Naive B cell (primary cell): ENCODE results near the gene BIN1. TPM values are rescaled to one million over a fixed set of nuclear protein-coding genes. Genes with fewer than 3 reads are reported as not detected.
"Not testable (repeated sequence)": the region's sequence is repeated elsewhere in the genome, so short reads cannot be mapped to it uniquely, and the experiment has no call there.

Source experiments
- ATAC-seq, 2 donors: fragments of 150-1000 bp; cut with Tn5 transposase; 2 replicates each; pipeline ENCODE4 v1.10.0; 2021; ENCODE audit warnings: low read depth in 2 of 2, mild to moderate bottlenecking in 2 of 2, moderate library complexity in 2 of 2
- DNase-seq: peaks from one replicate; pipeline ENCODE4 v3.0.0; 2022
- H3K27ac Mint-ChIP-seq, 6 donors: one replicate each; pipeline ENCODE4 v1.8.0; 2020 to 2022; ENCODE audit warnings: mild to moderate bottlenecking in 6 of 6, mixed read lengths in 6 of 6, moderate library complexity in 5 of 6, inconsistent platforms in 2 of 6
- H3K27me3 Mint-ChIP-seq, 3 donors: one replicate each; pipeline ENCODE4 v1.8.0; 2021 to 2022; ENCODE audit warnings: mixed read lengths in 3 of 3, mild to moderate bottlenecking in 1 of 3
- H3K36me3 Mint-ChIP-seq, 2 donors: one replicate each; pipeline ENCODE4 v1.8.0; 2020 to 2022; ENCODE audit warnings: mixed read lengths in 2 of 2, inconsistent platforms in 1 of 2, mild to moderate bottlenecking in 1 of 2
- H3K4me1 Mint-ChIP-seq, 3 donors: one replicate each; pipeline ENCODE4 v1.8.0; 2020 to 2022; ENCODE audit warnings: mixed read lengths in 3 of 3, inconsistent platforms in 1 of 3, mild to moderate bottlenecking in 1 of 3, moderate library complexity in 1 of 3
- H3K4me3 Mint-ChIP-seq, 8 donors: one replicate each; pipeline ENCODE4 v1.8.0; 2020 to 2022; ENCODE audit warnings: mild to moderate bottlenecking in 8 of 8, mixed read lengths in 8 of 8, moderate library complexity in 8 of 8, inconsistent platforms in 2 of 8
- H3K9me3 Mint-ChIP-seq, 7 donors: one replicate each; pipeline ENCODE4 v1.8.0; 2020 to 2022; ENCODE audit warnings: mixed read lengths in 7 of 7, mild to moderate bottlenecking in 5 of 7, inconsistent platforms in 2 of 7, moderate library complexity in 1 of 7
- polyA plus RNA-seq, 6 donors: library from polyadenylated mRNA; unstranded; fragments of 300-500 nt; fragmentation: Illumina TruSeq; gene quantifications; one replicate each; pipeline ENCODE4 v1.2.3, GENCODE V29; 2021; ENCODE audit warnings: low read depth in 6 of 6

BIN1 gene
- polyA plus RNA-seq, 6 donors from 2014 or later = 103 to 150 (median 124) TPM

GRCh38 chr2:127124426-127124825, 17.5 kb upstream of the BIN1 start:
- Mint-ChIP-seq H3K27ac (no peak overlapping the region), H3K27me3 (no peaks in the 10 kb centered on the region), H3K36me3 (no peaks in the 10 kb centered on the region), H3K4me1 (peaks cover 15 to 23% (median 15%) of the 10 kb centered on the region in 3 donors), H3K9me3 (peaks cover 0 to 3% (median 0%) of the 10 kb centered on the region in 7 donors), H3K4me3 (no peak overlapping the region)
- DNase-seq = no peak
- no peak for ATAC-seq

GRCh38 chr2:127122361-127123027, 15.5 kb upstream of the BIN1 start:
- H3K27me3 Mint-ChIP-seq = peaks cover 0 to 11% (median 0%) of the 10 kb centered on the region in 3 donors
- H3K9me3 Mint-ChIP-seq = peaks cover 0 to 3% (median 0%) of the 10 kb centered on the region in 7 donors
- peak overlapping the region in 1 of 6 donors; percentile 59 for H3K27ac Mint-ChIP-seq
- H3K4me3 Mint-ChIP-seq = no peak overlapping the region
- DNase-seq (no peak), ATAC-seq (no peak)
- peaks cover 10 to 15% (median 14%) of the 10 kb centered on the region in 3 donors for H3K4me1 Mint-ChIP-seq
- H3K36me3 Mint-ChIP-seq = no peaks in the 10 kb centered on the region

- DNase-seq (no peak), ATAC-seq (no peak)
- Mint-ChIP-seq H3K4me1 (peaks cover 10 to 14% (median 14%) of the 10 kb centered on the region in 3 donors), H3K9me3 (peaks cover 0 to 3% (median 0%) of the 10 kb centered on the region in 7 donors), H3K36me3 (no peaks in the 10 kb centered on the region), H3K27me3 (peaks cover 0 to 14% (median 0%) of the 10 kb centered on the region in 3 donors), H3K4me3 (no peak overlapping the region), H3K27ac (no peak overlapping the region)
Measured at GRCh38 chr2:127121776-127122176, 14.8 kb upstream of the BIN1 start.

GRCh38 chr2:127121353-127121752, 14.4 kb upstream of the BIN1 start:
- peaks cover 0 to 3% (median 0%) of the 10 kb centered on the region in 7 donors for H3K9me3 Mint-ChIP-seq
- ATAC-seq = no peak
- peaks cover 7 to 10% (median 10%) of the 10 kb centered on the region in 3 donors for H3K4me1 Mint-ChIP-seq
- no peaks in the 10 kb centered on the region for H3K36me3 Mint-ChIP-seq
- H3K27ac Mint-ChIP-seq = peak overlapping the region in 1 of 6 donors; percentile 69
- no peak for DNase-seq
- H3K4me3 Mint-ChIP-seq = peak overlapping the region in 1 of 8 donors; percentile 6
- H3K27me3 Mint-ChIP-seq = peaks cover 0 to 14% (median 0%) of the 10 kb centered on the region in 3 donors

- peaks cover 0 to 14% (median 0%) of the 10 kb centered on the region in 3 donors for H3K27me3 Mint-ChIP-seq
- H3K9me3 Mint-ChIP-seq = not testable (repeated sequence)
Measured at GRCh38 chr2:127120408-127120807, 13.5 kb upstream of the BIN1 start.

GRCh38 chr2:127118467-127118866, 11.5 kb upstream of the BIN1 start:
- Mint-ChIP-seq H3K4me3 (no peak overlapping the region), H3K9me3 (no peaks in the 10 kb centered on the region), H3K27ac (no peak overlapping the region), H3K36me3 (no peaks in the 10 kb centered on the region), H3K4me1 (no peaks in the 10 kb centered on the region), H3K27me3 (peaks cover 0 to 25% (median 12%) of the 10 kb centered on the region in 3 donors)
- no peak for DNase-seq
- no peak for ATAC-seq

More at GRCh38 chr2:127120408-127120807, 13.5 kb upstream of the BIN1 start:
- H3K4me3 Mint-ChIP-seq, H3K36me3 Mint-ChIP-seq, H3K4me1 Mint-ChIP-seq, ATAC-seq, H3K27ac Mint-ChIP-seq, DNase-seq: not testable (repeated sequence)

- ATAC-seq = no peak
- no peaks in the 10 kb centered on the region for H3K36me3 Mint-ChIP-seq
- no peak for DNase-seq
- H3K4me1 Mint-ChIP-seq = no peaks in the 10 kb centered on the region
- no peak overlapping the region for H3K27ac Mint-ChIP-seq
- H3K9me3 Mint-ChIP-seq = no peaks in the 10 kb centered on the region
- H3K4me3 Mint-ChIP-seq = no peak overlapping the region
- H3K27me3 Mint-ChIP-seq = peaks cover 0 to 30% (median 15%) of the 10 kb centered on the region in 3 donors
Measured at GRCh38 chr2:127118038-127118437, 11.1 kb upstream of the BIN1 start.

- no peaks in the 10 kb centered on the region for H3K9me3 Mint-ChIP-seq
- no peak overlapping the region for H3K4me3 Mint-ChIP-seq
- peak overlapping the region in 1 of 6 donors; percentile 81 for H3K27ac Mint-ChIP-seq
- DNase-seq = no peak
- H3K4me1 Mint-ChIP-seq = no peaks in the 10 kb centered on the region
- H3K36me3 Mint-ChIP-seq = no peaks in the 10 kb centered on the region
- ATAC-seq = no peak
- peaks cover 4 to 34% (median 20%) of the 10 kb centered on the region in 3 donors for H3K27me3 Mint-ChIP-seq
Measured at GRCh38 chr2:127117603-127118002, 10.6 kb upstream of the BIN1 start.

GRCh38 chr2:127115471-127116199, 8.7 kb upstream of the BIN1 start:
- Mint-ChIP-seq H3K36me3 (no peaks in the 10 kb centered on the region), H3K4me3 (no peak overlapping the region), H3K9me3 (no peaks in the 10 kb centered on the region), H3K4me1 (no peaks in the 10 kb centered on the region), H3K27ac (no peak overlapping the region), H3K27me3 (peaks cover 15 to 37% (median 21%) of the 10 kb centered on the region in 3 donors)
- no peak for DNase-seq
- ATAC-seq = no peak

- no peak for ATAC-seq
- Mint-ChIP-seq H3K36me3 (no peaks in the 10 kb centered on the region), H3K4me3 (no peak overlapping the region), H3K27me3 (peaks cover 21 to 31% (median 23%) of the 10 kb centered on the region in 3 donors), H3K27ac (no peak overlapping the region), H3K9me3 (no peaks in the 10 kb centered on the region), H3K4me1 (peaks cover 6 to 17% (median 8%) of the 10 kb centered on the region in 3 donors)
- DNase-seq = no peak
Measured at GRCh38 chr2:127110985-127111384, 4.0 kb upstream of the BIN1 start.

- H3K9me3 Mint-ChIP-seq = no peaks in the 10 kb centered on the region
- H3K4me3 Mint-ChIP-seq = peak overlapping the region in 7 of 8 donors; percentile 92 to 98 (median 95)
- peak overlapping the region in 2 of 6 donors; percentile 37 to 65 for H3K27ac Mint-ChIP-seq
- no peaks in the 10 kb centered on the region for H3K36me3 Mint-ChIP-seq
- H3K27me3 Mint-ChIP-seq = peaks cover 7 to 24% (median 21%) of the 10 kb centered on the region in 3 donors
- H3K4me1 Mint-ChIP-seq = peaks cover 6 to 17% (median 10%) of the 10 kb centered on the region in 3 donors
- no peak for DNase-seq
- ATAC-seq = no peak
Measured at GRCh38 chr2:127108090-127108523, 1.2 kb upstream of the BIN1 start.

GRCh38 chr2:127107622-127107999, 657 bp upstream of the BIN1 start:
- Mint-ChIP-seq H3K27ac (peak overlapping the region in 4 of 6 donors; percentile 56 to 86 (median 70)), H3K4me3 (peak overlapping the region; percentile 92 to 98 (median 95)), H3K4me1 (peaks cover 7 to 17% (median 10%) of the 10 kb centered on the region in 3 donors), H3K36me3 (no peaks in the 10 kb centered on the region), H3K9me3 (no peaks in the 10 kb centered on the region), H3K27me3 (peaks cover 3 to 19% (median 17%) of the 10 kb centered on the region in 3 donors)
- DNase-seq (no peak), ATAC-seq (peak; percentile 22 to 24)

GRCh38 chr2:127106457-127106990, 430 bp downstream of the BIN1 start:
- Mint-ChIP-seq H3K36me3 (no peaks in the 10 kb centered on the region), H3K4me3 (peak overlapping the region; percentile 77 to 98 (median 84)), H3K9me3 (no peaks in the 10 kb centered on the region), H3K27ac (no peak overlapping the region), H3K27me3 (peaks cover 0 to 18% (median 7%) of the 10 kb centered on the region in 3 donors), H3K4me1 (peaks cover 10 to 17% (median 10%) of the 10 kb centered on the region in 3 donors)
- DNase-seq (no peak), ATAC-seq (peak; percentile 22 to 24)
